Activated CD8-positive, alpha-beta memory T cell treated with anti-CD3 and anti-CD28 coated beads, Interleukin-2, amount 50 U/mL, for 1 hour (primary cell): ENCODE data around the gene ZNF483.
"Not testable (repeated sequence)": the region's sequence is repeated elsewhere in the genome, so short reads cannot be mapped to it uniquely, and the experiment has no call there.

Experiments
- DNase-seq: peaks from one replicate; pipeline ENCODE4 v3.0.0-alpha.2; 2020; ENCODE audit errors: extremely low read depth

Gene ZNF483

GRCh38 chr9:111610149-111610548, 85.2 kb downstream of the ZNF483 start:
- DNase-seq, result no peak

GRCh38 chr9:111610845-111611244, 85.9 kb downstream of the ZNF483 start:
- DNase-seq, result no peak

GRCh38 chr9:111613436-111614040, 88.6 kb downstream of the ZNF483 start:
- DNase-seq, result no peak

GRCh38 chr9:111615928-111616327, 90.9 kb downstream of the ZNF483 start:
- no peak for DNase-seq

GRCh38 chr9:111617349-111617748, 92.4 kb downstream of the ZNF483 start:
- DNase-seq, result not testable (repeated sequence)

- no peak for DNase-seq
Measured at GRCh38 chr9:111621895-111622480, 97.0 kb downstream of the ZNF483 start.

GRCh38 chr9:111622626-111623025, 97.6 kb downstream of the ZNF483 start:
- DNase-seq, result no peak
